VCaP (cell line): ENCODE results near the gene MPDU1.
"Not testable (repeated sequence)": the region's sequence is repeated elsewhere in the genome, so short reads cannot be mapped to it uniquely, and the experiment has no call there.

Experiments used
- H3K27ac ChIP-seq: fragments of 450-650 bp; 2 replicates; pipeline ENCODE4 v1.5.1; 2017
- CTCF ChIP-seq: fragments of 450-650 bp; conservative IDR thresholded peaks from 2 replicates; pipeline ENCODE4 v1.5.1; 2017; ENCODE audit warnings: mild to moderate bottlenecking, moderate library complexity

Gene MPDU1

GRCh38 chr17:7592422-7593021 is 8.9 kb downstream of the MPDU1 start:
- H3K27ac ChIP-seq: no peak overlapping the region
- no peak for TF ChIP-seq CTCF

DNA sequence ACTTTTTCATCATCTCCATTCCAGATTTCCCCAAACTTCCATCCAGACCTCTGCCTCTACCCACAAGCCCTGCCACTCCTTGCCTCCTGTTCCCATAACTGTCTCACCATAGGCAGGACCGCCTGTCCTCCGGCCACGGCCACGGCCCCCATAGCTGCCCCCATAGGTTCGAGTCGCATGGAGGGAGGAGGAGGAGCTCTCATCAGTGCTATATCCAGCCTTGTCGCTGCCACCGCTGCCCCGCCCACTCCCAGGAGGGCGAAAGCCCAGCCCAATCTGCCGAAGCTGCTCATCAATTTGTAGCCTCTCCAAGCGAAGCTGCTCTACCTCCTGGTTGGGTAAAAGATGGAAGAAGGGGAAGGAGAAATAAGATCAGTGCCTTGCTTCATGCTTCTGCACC is 9.6 kb downstream of the MPDU1 start:
- no peak overlapping the region for H3K27ac ChIP-seq
- no peak for TF ChIP-seq CTCF

DNA sequence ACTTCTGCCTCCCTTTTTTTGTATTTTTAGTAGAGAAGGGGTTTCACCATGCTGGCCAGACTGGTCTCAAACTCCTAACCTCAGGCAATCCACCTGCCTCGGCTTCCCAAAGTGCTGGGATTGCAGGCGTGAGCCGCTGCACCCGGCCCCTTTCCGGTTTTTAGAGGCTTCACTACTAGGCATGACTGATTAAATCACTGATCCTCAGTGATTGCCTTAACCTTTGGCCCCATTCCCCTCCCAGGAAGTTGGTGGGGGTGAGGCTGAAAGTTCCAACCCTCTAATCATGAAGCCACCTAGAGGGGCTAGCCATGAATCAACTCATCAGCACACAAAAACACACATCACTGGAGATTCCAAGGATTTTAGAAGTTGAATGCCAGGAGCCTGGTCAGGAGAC is 13.9 kb downstream of the MPDU1 start:
- not testable (repeated sequence) for H3K27ac ChIP-seq

DNA sequence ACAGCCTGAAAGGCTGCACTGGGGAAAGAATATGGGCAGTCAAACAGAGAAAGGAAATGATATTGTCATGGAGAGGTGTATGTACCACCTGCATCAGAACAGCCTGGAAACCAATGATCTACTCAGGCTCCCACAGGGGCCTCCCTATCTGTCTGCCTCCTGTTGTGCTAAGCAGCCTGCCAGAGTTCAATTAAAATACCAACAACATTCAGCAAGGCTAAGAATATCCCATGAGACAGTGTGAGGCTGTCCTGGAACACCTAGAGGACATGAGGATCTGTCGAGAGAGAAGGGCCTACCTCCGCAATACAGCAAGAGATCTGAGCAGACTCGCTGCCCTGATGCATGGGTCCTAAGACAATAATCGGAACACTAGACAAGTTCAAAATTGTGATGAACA is 22.6 kb downstream of the MPDU1 start:
- TF ChIP-seq CTCF: no peak
- H3K27ac ChIP-seq: no peak overlapping the region

- TF ChIP-seq CTCF: no peak
- H3K27ac ChIP-seq: no peak overlapping the region
These were observed 27.0 kb downstream of the MPDU1 start for GRCh38 chr17:7610641-7611040.

DNA sequence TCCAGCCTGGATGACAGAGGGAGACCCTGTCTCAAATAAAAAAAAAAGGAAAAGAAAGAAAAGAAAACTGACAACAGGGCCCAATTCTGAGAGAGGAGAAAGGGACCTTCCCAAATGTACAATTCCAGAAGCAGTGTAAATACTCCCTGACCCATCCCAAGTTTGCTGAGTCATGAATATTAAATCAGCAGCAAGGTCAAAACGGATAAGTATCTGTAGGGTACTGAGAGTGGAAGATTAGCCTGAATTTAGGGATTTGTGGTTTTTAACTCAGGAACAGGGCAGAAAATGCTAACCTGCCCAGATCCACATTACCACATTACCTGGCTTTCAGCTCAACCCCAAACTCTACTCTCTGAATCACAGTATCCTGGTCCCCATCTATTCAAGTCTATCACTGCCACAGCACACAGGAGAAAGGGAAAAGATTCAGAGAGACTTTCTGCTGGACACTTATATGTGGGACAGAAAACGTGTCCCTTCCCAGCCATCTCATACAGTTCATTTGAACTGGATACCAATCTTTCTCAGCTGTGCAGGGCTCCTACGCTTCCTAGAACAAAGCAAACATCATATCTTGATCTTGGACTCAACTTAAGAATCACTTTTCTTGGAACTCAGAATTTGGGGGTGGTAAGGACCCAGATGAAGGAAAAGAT is 28.1 kb downstream of the MPDU1 start:
- H3K27ac ChIP-seq: no peak overlapping the region

GRCh38 chr17:7612294-7612640 is 28.6 kb downstream of the MPDU1 start:
- H3K27ac ChIP-seq: no peak overlapping the region

More for the DNA sequence above, 28.1 kb downstream of the MPDU1 start:
- no peak for TF ChIP-seq CTCF

More at GRCh38 chr17:7612294-7612640, 28.6 kb downstream of the MPDU1 start:
- no peak for TF ChIP-seq CTCF
